ENCODE results near the gene SH3BGRL3. TPM values are rescaled to one million over a fixed set of nuclear protein-coding genes. Genes with fewer than 3 reads are reported as not detected.

Gene SH3BGRL3
- total and polyA plus RNA-seq, 2 donors from 2014 or later, result 140 to 180 TPM

- FAIRE-seq (no peak), DNase-seq (no peak)
- Histone ChIP-seq H3K27me3 (ENCODE audit: control insufficient read depth, insufficient read depth, low read length) (no peaks in the 10 kb centered on the region), H3K4me3 (ENCODE audit: low read length in 3 of 3) (no peak overlapping the region), H3K27ac (ENCODE audit: low read depth in 2 of 2, low read length in 2 of 2) (no peak overlapping the region), H3K36me3 (ENCODE audit: control insufficient read depth in 2 of 3, insufficient read depth in 3 of 3, low read length in 3 of 3) (no peaks in the 10 kb centered on the region), H3K9ac (ENCODE audit: low read length in 3 of 3) (no peak overlapping the region), H3K4me1 (ENCODE audit: control insufficient read depth in 2 of 3, insufficient read depth in 2 of 3, low read depth in 1 of 3, low read length in 3 of 3) (no peaks in the 10 kb centered on the region), H3K9me3 (ENCODE audit: control insufficient read depth in 2 of 3, insufficient read depth in 1 of 3, low read length in 3 of 3) (no peaks in the 10 kb centered on the region)
- intact Hi-C loops (cut with DNase I), result no loop called here
- TF ChIP-seq CTCF (IDR thresholded peaks at IDR 0.05; ENCODE audit: borderline replicate concordance, extremely low read depth, insufficient read depth), result no peak
Observed at GRCh38 chr1:26314501-26314900, 34.6 kb downstream of the SH3BGRL3 start.

GRCh38 chr1:26315874-26316850 is 36.3 kb downstream of the SH3BGRL3 start:
- Histone ChIP-seq H3K9me3 (ENCODE audit: control insufficient read depth in 2 of 3, insufficient read depth in 1 of 3, low read length in 3 of 3) (no peaks in the 10 kb centered on the region), H3K36me3 (ENCODE audit: control insufficient read depth in 2 of 3, insufficient read depth in 3 of 3, low read length in 3 of 3) (no peaks in the 10 kb centered on the region), H3K27me3 (ENCODE audit: control insufficient read depth, insufficient read depth, low read length) (no peaks in the 10 kb centered on the region), H3K9ac (ENCODE audit: low read length in 3 of 3) (no peak overlapping the region), H3K4me3 (ENCODE audit: low read length in 3 of 3) (no peak overlapping the region), H3K4me1 (ENCODE audit: control insufficient read depth in 2 of 3, insufficient read depth in 2 of 3, low read depth in 1 of 3, low read length in 3 of 3) (peaks cover 0 to under 1% (median 0%) of the 10 kb centered on the region in 3 donors), H3K27ac (ENCODE audit: low read depth in 2 of 2, low read length in 2 of 2) (no peak overlapping the region)
- intact Hi-C loops (cut with DNase I), result no loop called here
- TF ChIP-seq CTCF (IDR thresholded peaks at IDR 0.05; ENCODE audit: borderline replicate concordance, extremely low read depth, insufficient read depth), result no peak
- DNase-seq (no peak), FAIRE-seq (no peak)

GRCh38 chr1:26317146-26317545 is 37.3 kb downstream of the SH3BGRL3 start:
- no peaks in the 10 kb centered on the region for H3K27me3 ChIP-seq (ENCODE audit: control insufficient read depth, insufficient read depth, low read length)
- no peak for FAIRE-seq
- no peak for DNase-seq
- H3K4me1 ChIP-seq (ENCODE audit: control insufficient read depth in 2 of 3, insufficient read depth in 2 of 3, low read depth in 1 of 3, low read length in 3 of 3), result peaks cover 0 to 3% (median 3%) of the 10 kb centered on the region in 3 donors
- no peaks in the 10 kb centered on the region for H3K36me3 ChIP-seq (ENCODE audit: control insufficient read depth in 2 of 3, insufficient read depth in 3 of 3, low read length in 3 of 3)
- no peaks in the 10 kb centered on the region for H3K9me3 ChIP-seq (ENCODE audit: control insufficient read depth in 2 of 3, insufficient read depth in 1 of 3, low read length in 3 of 3)
- H3K4me3 ChIP-seq (ENCODE audit: low read length in 3 of 3), result no peak overlapping the region
- intact Hi-C loops (cut with DNase I), result no loop called here
- H3K9ac ChIP-seq (ENCODE audit: low read length in 3 of 3), result no peak overlapping the region
- no peak overlapping the region for H3K27ac ChIP-seq (ENCODE audit: low read depth in 2 of 2, low read length in 2 of 2)
- no peak for TF ChIP-seq CTCF (IDR thresholded peaks at IDR 0.05; ENCODE audit: borderline replicate concordance, extremely low read depth, insufficient read depth)
